Esophagus muscularis mucosa (tissue), 3 donors: ENCODE measurements around the gene RNLS.

ENCODE experiments used
- CTCF ChIP-seq, 3 experiments: fragments of 200-600 bp in 2 of 3; fragments of 450-650 bp in 1 of 3; sonication (generic) in 2 of 3; IDR thresholded peaks; one replicate each; pipeline ENCODE4 v1.5.1; 2017 to 2019; ENCODE audit warnings: antibody characterized with exemption in 3 of 3, mild to moderate bottlenecking in 2 of 3, moderate library complexity in 1 of 3
- POLR2AphosphoS5 ChIP-seq, 2 donors: sonication (generic); formaldehyde crosslinking; IDR thresholded peaks; one replicate each; pipeline ENCODE4 v1.6.1; 2017; ENCODE audit warnings: antibody characterized with exemption in 2 of 2

- no peak for TF ChIP-seq CTCF (IDR thresholded peaks at IDR 0.05)
- TF ChIP-seq POLR2AphosphoS5 (IDR thresholded peaks at IDR 0.05), result no peak
These were observed 100.9 kb downstream of the RNLS start for GRCh38 chr10:88482220-88482619.
